Measurements from ENCODE around the gene PRTN3.

The PRTN3 gene

DNA sequence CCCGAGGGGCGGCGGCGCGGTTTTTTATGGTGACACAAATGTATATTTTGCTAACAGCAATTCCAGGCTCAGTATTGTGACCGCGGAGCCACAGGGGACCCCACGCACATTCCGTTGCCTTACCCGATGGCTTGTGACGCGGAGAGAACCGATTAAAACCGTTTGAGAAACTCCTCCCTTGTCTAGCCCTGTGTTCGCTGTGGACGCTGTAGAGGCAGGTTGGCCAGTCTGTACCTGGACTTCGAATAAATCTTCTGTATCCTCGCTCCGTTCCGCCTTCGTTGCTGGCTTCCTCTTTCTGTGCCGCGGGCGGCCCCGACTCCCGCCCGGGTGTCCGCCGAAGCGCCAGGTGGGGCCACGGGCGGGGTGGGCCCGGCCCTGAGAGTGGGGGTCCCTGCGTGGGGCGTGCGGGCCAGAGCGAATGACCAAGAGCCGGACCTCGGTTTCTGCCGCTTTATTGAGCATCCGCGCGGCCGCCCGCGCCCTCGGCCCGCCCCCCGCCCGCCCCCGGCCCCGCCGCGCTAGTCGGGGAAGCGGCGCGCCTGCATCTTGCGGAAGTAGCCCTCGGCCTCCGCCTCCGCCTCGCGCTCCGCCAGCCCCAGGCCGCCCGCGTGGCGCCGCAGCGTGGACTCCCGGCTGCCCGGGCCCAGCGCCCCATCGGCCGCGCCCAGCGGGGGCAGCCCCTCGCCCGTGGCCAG, 28.6 kb upstream of the PRTN3 start:
- CTCF ChIA-PET: no interaction called here
- H3K27ac ChIP-seq: peak overlapping the region; percentile 99
- POLR2A ChIA-PET (ENCODE audit: low non-redundant PET): no interaction called here
- no peak for DNase-seq (ENCODE audit: low spot score)
- TF ChIP-seq, protein P1, sequence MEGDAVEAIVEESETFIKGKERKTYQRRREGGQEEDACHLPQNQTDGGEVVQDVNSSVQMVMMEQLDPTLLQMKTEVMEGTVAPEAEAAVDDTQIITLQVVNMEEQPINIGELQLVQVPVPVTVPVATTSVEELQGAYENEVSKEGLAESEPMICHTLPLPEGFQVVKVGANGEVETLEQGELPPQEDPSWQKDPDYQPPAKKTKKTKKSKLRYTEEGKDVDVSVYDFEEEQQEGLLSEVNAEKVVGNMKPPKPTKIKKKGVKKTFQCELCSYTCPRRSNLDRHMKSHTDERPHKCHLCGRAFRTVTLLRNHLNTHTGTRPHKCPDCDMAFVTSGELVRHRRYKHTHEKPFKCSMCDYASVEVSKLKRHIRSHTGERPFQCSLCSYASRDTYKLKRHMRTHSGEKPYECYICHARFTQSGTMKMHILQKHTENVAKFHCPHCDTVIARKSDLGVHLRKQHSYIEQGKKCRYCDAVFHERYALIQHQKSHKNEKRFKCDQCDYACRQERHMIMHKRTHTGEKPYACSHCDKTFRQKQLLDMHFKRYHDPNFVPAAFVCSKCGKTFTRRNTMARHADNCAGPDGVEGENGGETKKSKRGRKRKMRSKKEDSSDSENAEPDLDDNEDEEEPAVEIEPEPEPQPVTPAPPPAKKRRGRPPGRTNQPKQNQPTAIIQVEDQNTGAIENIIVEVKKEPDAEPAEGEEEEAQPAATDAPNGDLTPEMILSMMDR (conservative IDR thresholded peaks at IDR 0.05; ENCODE audit: low read depth): no peak

DNA sequence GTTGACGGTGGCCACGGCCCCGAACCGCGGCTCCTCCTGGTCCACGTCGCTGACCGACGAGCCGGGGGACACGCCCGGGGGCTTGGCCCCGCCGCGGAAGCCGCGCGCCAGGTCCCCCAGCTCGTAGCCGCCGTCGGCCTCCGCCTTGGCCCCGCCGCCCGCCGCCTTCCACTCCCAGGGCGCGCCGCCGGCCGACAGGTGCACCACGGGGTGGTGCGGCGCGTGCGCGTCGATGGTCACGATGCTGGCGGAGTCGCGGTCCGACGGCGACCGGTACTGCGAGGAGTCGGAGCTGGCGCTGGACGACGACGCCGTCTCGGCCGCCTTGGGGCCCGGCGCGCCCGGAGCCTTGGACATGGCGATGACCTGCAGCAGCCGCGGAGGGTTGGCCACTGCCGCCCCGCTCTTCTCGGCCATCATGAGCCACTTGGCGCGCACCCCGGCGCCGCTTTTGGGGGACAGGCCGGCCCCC, 28.0 kb upstream of the PRTN3 start:
- TF ChIP-seq, protein P1 (conservative IDR thresholded peaks at IDR 0.05; ENCODE audit: low read depth): no peak
- no peak for DNase-seq (ENCODE audit: low spot score)
- ChIA-PET CTCF (no interaction called here), POLR2A (ENCODE audit: low non-redundant PET) (no interaction called here)
- H3K27ac ChIP-seq: no peak overlapping the region

DNA sequence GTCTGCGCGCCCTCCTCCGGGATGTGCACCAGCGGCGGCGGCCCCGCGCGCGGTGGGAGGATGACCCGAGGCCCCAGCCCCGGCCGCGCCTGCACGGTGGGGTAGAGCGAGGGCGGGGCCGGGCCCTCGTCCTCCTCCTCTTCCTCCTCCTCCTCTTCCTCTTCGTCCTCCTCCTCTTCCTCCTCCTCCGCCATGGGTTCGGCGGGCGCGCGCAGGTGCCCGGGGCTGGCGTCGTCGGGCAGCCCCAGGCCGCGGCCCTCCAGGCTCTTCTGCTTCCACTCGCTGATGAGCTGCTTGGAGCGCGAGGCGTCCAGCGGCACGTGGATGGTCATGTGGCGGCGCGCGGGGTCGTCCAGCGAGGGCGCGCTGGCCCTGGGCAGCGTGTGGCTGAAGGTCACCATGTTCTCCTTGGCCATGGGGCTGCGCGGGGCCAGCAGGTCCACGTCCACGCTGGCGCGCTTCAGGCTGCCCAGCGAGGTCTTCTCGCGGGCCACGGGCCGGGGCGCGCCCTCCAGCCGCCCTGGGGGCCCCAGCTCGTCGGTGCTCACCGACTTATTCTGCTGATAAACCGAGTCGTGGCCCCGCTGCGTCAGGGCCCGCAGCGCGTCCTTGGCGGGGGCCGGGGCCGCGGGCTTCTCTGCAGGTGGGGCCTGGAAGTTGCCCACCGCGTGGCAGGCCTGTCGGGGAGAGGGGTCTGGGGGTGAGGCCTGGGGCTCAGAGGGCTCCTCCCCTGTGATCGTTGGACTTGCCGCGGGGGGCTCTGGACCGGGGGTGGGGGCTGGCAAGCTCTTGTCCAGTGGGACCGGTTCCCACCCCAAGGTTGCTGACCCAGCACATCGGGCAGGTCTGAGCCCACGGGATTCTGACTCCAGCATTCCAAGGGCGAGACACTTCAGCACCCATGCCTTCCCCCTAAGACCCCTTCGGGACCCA, 27.3 kb upstream of the PRTN3 start:
- no peak overlapping the region for H3K27ac ChIP-seq
- TF ChIP-seq, protein P1 (conservative IDR thresholded peaks at IDR 0.05; ENCODE audit: low read depth): no peak
- POLR2A ChIA-PET (ENCODE audit: low non-redundant PET): no interaction called here
- CTCF ChIA-PET: no interaction called here
- no peak for DNase-seq (ENCODE audit: low spot score)

DNA sequence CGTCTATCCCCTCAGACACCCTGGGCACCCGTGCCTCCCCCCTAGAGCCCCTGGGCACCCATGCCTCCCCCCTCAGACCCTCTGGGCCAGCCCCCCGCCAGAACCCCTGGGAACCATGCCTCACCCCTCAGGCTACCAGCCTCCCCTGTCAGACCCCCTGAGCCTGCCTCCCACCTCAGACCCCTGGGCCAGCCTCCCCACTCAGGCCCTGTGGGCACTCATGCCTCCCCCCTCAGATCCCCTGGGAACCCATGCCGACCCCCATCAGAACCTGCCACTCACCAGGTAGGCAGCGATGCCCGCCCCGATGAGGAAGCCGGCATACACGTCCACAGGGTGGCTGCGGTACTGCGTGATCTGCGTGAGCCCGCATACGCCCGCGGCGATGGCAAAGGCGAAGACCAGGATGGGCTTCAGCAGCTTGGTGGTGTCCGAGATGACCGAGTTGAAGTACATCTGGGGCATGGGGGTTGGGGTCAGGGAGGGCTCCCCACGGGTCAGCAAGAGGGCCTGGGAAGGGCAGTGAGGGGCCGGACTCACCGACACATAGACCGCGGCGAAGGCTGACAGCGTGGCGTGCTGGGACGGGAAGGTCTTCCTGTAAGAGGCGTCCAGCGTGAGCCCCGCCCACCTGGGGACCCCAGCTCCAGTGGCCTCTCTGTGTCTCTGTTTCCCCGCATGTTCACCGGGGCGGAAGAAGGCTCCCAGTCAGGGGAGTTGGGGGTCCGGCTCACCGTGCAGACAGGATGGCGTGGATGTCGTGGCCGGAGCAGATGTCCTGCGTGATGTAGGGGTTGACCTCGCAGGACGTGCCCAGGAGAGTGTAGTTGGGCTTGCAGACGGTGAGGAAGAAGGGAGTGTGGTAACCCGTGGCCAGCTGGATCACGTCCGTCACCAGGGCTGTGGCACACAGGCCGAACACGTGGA, 26.4 kb upstream of the PRTN3 start:
- no peak for DNase-seq (ENCODE audit: low spot score)
- H3K27ac ChIP-seq: peak overlapping the region; percentile 2; the same call in 1 of the 2 replicates
- ChIA-PET POLR2A (ENCODE audit: low non-redundant PET) (no interaction called here), CTCF (no interaction called here)
- TF ChIP-seq, protein P1 (conservative IDR thresholded peaks at IDR 0.05; ENCODE audit: low read depth): no peak

DNA sequence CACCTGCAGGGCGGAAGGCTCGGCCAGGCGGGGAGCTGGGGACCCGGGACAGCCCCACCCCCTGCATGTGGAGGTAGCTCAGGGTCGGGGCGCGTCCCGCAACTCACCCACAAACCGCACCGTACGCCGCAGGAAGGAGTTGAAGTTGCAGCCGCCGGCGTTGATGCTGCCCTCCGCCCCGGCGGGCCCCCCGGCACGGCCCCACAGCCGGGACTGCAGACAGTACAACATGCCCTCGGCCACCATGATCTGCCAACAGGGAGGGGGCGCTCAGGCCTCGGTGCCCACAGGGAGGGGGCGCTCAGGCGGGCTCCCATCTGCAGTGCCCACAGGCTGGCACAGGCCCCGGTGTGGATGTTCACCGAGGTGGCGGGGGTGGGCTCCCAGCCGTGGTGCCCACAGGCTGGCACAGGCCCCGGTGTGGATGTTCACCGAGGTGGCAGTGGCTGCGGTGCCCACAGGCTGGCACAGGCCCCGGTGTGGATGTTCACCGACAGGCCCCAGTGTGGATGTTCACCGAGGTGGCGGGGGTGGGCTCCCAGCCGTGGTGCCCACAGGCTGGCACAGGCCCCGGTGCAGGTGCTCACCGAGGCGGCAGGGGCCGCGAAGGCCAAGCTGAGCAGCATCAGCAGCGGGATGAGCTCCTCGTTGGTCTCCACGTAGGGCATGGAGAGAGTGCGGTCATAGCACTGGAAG, 25.6 kb upstream of the PRTN3 start:
- CTCF ChIA-PET: no interaction called here
- POLR2A ChIA-PET (ENCODE audit: low non-redundant PET): no interaction called here
- H3K27ac ChIP-seq: peak overlapping the region; percentile 2; the same call in 1 of the 2 replicates
- DNase-seq (ENCODE audit: low spot score): no peak
- TF ChIP-seq, protein P1 (conservative IDR thresholded peaks at IDR 0.05; ENCODE audit: low read depth): no peak

Measured in RWPE1 (cell line).